OCI-LY1 (cell line): Measurements from ENCODE around the gene AP3B2.

ENCODE experiments used
- H2AFZ ChIP-seq: fragments of 200-600 bp; sonication (generic), shearing (Covaris generic); 2 replicates; pipeline ENCODE4 v1.6.0; 2014; ENCODE audit warnings: antibody characterized with exemption, mild to moderate bottlenecking, low read length
- H3F3A ChIP-seq: fragments of 200-600 bp; sonication (generic), shearing (Covaris generic); 2 replicates; pipeline ENCODE4 v1.6.0; 2014; ENCODE audit warnings: mild to moderate bottlenecking, antibody characterized with exemption, low read length, moderate library complexity; ENCODE audit not compliant: insufficient read depth
- H3K27ac ChIP-seq: fragments of 200-600 bp; sonication (generic); 2 replicates; pipeline ENCODE4 v1.5.1; 2014; ENCODE audit warnings: low read length, mixed run types, mild to moderate bottlenecking, low read depth; ENCODE audit not compliant: poor library complexity, severe bottlenecking
- H3K27me3 ChIP-seq: fragments of 200-600 bp; sonication (generic); 2 replicates; pipeline ENCODE4 v1.6.0; 2014; ENCODE audit warnings: antibody characterized with exemption, mild to moderate bottlenecking, low read length, moderate library complexity; ENCODE audit not compliant: insufficient read depth
- H3K36me3 ChIP-seq: fragments of 200-600 bp; sonication (generic); 2 replicates; pipeline ENCODE4 v1.6.1; 2014; ENCODE audit warnings: mild to moderate bottlenecking, antibody characterized with exemption, low read length, moderate library complexity, mixed read lengths; ENCODE audit not compliant: insufficient read depth
- H3K4me1 ChIP-seq: fragments of 200-600 bp; sonication (generic); 2 replicates; pipeline ENCODE4 v1.5.1; 2014; ENCODE audit warnings: mild to moderate bottlenecking, low read length, moderate library complexity; ENCODE audit not compliant: insufficient read depth, severe bottlenecking
- H3K4me2 ChIP-seq: fragments of 200-600 bp; sonication (generic), shearing (Covaris generic); 2 replicates; pipeline ENCODE4 v1.6.1; 2014; ENCODE audit warnings: low read length
- H3K4me3 ChIP-seq: fragments of 200-600 bp; sonication (generic); 2 replicates; pipeline ENCODE4 v1.5.1; 2014; ENCODE audit warnings: low read length, low read depth, mild to moderate bottlenecking, mixed read lengths; ENCODE audit not compliant: poor library complexity, severe bottlenecking
- H3K79me2 ChIP-seq: fragments of 200-600 bp; shearing (Covaris generic); 2 replicates; pipeline ENCODE4 v1.6.1; 2016; ENCODE audit warnings: mixed run types, low read length, mixed read lengths; ENCODE audit not compliant: insufficient read depth
- H3K9ac ChIP-seq: fragments of 200-600 bp; sonication (generic), shearing (Covaris generic); 2 replicates; pipeline ENCODE4 v1.6.1; 2014; ENCODE audit warnings: mild to moderate bottlenecking, low read length, mixed read lengths
- H3K9me2 ChIP-seq: fragments of 200-600 bp; sonication (generic), shearing (Covaris generic); 2 replicates; pipeline ENCODE4 v1.6.1; 2014; ENCODE audit warnings: low read depth, mild to moderate bottlenecking, low read length, mixed read lengths
- H3K9me3 ChIP-seq: fragments of 200-600 bp; shearing (Covaris generic); 2 replicates; pipeline ENCODE4 v1.6.1; 2014; ENCODE audit warnings: low read length, mixed read lengths
- H4K20me1 ChIP-seq: fragments of 200-600 bp; sonication (generic), shearing (Covaris generic); 2 replicates; pipeline ENCODE4 v1.6.0; 2016; ENCODE audit warnings: mild to moderate bottlenecking, low read length; ENCODE audit not compliant: insufficient read depth
- EZH2 ChIP-seq: fragments of 200-600 bp; sonication (generic), shearing (Covaris generic); IDR thresholded peaks from 2 replicates; pipeline ENCODE4 v1.8.0; 2017; ENCODE audit warnings: borderline replicate concordance, mixed run types, mild to moderate bottlenecking, antibody characterized with exemption, low read length, moderate library complexity, mixed read lengths
- TF ChIP-seq, protein P1 (sequence below): fragments of 200-600 bp; sonication (generic), shearing (Covaris generic); IDR thresholded peaks from 2 replicates; pipeline ENCODE4 v1.5.1; 2017; ENCODE audit warnings: mild to moderate bottlenecking, antibody characterized with exemption, low read length, moderate library complexity, mixed read lengths

The AP3B2 gene

DNA sequence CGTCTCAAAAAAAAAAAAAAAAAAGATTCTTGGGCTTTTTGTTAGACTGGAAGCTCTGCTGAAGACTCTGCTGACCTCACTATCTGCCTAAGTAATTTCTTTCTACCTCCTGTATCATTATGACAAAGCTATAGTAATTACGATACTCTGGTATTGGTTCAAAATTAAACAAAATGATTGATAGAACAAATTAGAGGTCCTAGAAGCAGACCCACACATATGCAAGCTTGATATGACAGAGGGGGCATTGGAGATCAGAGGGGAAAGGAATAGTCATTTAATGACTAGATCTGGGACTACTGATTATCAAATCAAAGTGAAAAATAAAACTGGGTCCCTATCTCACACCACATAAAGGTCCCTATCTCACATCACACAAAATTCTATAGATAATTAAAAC, 21.9 kb upstream of the AP3B2 start:
- H3K4me2 ChIP-seq = no peak overlapping the region
- H3K9me3 ChIP-seq = no peaks in the 10 kb centered on the region

DNA sequence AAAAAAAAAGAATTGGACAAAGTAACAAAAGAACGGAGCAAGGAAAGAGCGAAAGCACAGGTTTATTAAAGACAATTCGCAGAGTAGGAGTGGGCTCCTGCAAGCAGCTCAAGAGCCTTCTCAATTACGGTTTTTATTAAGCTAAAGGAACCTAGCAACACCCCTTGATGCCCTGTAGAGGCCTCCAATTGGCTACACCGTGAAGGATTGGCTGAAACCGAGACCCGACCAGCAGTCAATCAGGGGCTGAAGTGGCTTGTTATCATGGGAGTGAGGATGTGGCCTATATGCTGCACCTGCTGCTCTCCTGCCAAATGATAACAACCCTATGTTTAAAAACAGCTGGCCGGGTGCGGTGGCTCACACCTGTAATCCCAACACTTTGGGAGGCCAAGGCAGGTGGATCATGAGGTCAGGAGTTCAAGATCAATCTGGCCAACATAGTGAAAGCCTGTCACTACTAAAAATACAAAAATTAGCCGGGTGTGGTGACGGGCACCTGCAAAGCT, 20.4 kb upstream of the AP3B2 start:
- Histone ChIP-seq H4K20me1 (no peaks in the 10 kb centered on the region), H3K27ac (no peak overlapping the region), H3K36me3 (no peaks in the 10 kb centered on the region; the same call in 1 of the 2 replicates), H3F3A (no peaks in the 10 kb centered on the region; the same call in 1 of the 2 replicates), H3K9me3 (no peaks in the 10 kb centered on the region), H3K9me2 (no peaks in the 10 kb centered on the region), H3K27me3 (no peaks in the 10 kb centered on the region), H3K9ac (no peak overlapping the region), H3K4me3 (no peak overlapping the region), H2AFZ (no peak overlapping the region), H3K4me1 (no peaks in the 10 kb centered on the region), H3K4me2 (no peak overlapping the region), H3K79me2 (no peaks in the 10 kb centered on the region)
- TF ChIP-seq, protein P1, sequence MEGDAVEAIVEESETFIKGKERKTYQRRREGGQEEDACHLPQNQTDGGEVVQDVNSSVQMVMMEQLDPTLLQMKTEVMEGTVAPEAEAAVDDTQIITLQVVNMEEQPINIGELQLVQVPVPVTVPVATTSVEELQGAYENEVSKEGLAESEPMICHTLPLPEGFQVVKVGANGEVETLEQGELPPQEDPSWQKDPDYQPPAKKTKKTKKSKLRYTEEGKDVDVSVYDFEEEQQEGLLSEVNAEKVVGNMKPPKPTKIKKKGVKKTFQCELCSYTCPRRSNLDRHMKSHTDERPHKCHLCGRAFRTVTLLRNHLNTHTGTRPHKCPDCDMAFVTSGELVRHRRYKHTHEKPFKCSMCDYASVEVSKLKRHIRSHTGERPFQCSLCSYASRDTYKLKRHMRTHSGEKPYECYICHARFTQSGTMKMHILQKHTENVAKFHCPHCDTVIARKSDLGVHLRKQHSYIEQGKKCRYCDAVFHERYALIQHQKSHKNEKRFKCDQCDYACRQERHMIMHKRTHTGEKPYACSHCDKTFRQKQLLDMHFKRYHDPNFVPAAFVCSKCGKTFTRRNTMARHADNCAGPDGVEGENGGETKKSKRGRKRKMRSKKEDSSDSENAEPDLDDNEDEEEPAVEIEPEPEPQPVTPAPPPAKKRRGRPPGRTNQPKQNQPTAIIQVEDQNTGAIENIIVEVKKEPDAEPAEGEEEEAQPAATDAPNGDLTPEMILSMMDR = no peak
- TF ChIP-seq EZH2 = no peak

More for the DNA sequence above, 21.9 kb upstream of the AP3B2 start:
- no peaks in the 10 kb centered on the region for H3K79me2 ChIP-seq
- no peak for TF ChIP-seq EZH2
- TF ChIP-seq, protein P1 = no peak
- H3K27me3 ChIP-seq = no peaks in the 10 kb centered on the region
- no peaks in the 10 kb centered on the region for H3K9me2 ChIP-seq
- no peaks in the 10 kb centered on the region for H3K4me1 ChIP-seq
- H3K9ac ChIP-seq = no peak overlapping the region
- H2AFZ ChIP-seq = no peak overlapping the region
- H3K36me3 ChIP-seq = peaks cover 9% of the 10 kb centered on the region
- no peaks in the 10 kb centered on the region; the same call in 1 of the 2 replicates for H3F3A ChIP-seq
- H3K4me3 ChIP-seq = no peak overlapping the region
- H4K20me1 ChIP-seq = no peaks in the 10 kb centered on the region
- no peak overlapping the region for H3K27ac ChIP-seq

DNA sequence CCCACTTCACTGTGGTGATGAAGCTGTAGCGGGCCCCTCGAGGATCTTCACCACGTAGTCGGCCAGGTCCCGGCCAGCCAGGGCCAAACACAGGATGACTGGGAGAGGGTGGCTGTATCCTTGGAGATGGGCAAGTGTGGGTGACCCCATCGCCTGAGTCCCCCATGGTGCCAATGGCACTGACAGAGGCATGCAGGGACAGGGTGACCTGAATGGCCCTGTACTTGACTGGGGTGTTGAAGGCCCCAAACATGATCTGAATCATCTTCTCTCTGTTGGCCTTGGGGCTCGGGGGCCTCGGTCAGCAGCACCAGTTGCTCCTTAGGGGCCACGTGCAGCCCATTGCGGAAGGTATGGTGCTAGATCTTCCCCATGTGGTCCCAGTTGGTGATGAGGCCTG, 17.1 kb upstream of the AP3B2 start:
- H3K9ac ChIP-seq = no peak overlapping the region
- no peaks in the 10 kb centered on the region for H4K20me1 ChIP-seq
- H3K79me2 ChIP-seq = no peaks in the 10 kb centered on the region
- H3K9me3 ChIP-seq = no peaks in the 10 kb centered on the region
- no peak overlapping the region for H2AFZ ChIP-seq
- no peaks in the 10 kb centered on the region; the same call in 1 of the 2 replicates for H3K36me3 ChIP-seq
- H3K4me1 ChIP-seq = no peaks in the 10 kb centered on the region
- H3F3A ChIP-seq = no peaks in the 10 kb centered on the region
- no peak overlapping the region for H3K4me2 ChIP-seq
- H3K27ac ChIP-seq = no peak overlapping the region
- no peaks in the 10 kb centered on the region for H3K27me3 ChIP-seq
- H3K4me3 ChIP-seq = no peak overlapping the region
- H3K9me2 ChIP-seq = no peaks in the 10 kb centered on the region
- TF ChIP-seq, protein P1 = no peak
- no peak for TF ChIP-seq EZH2
